ENCODE measurements around the gene CARTPT.

Gene CARTPT

GRCh38 chr5:71719063-71719964, at the start of gene CARTPT:
Gene CARTPT, plus strand, starts transcription at chr5:71719275. Its CDS starts 19 bp downstream, at chr5:71719294.
- Mint-ChIP-seq H3K9me3 (no peaks in the 10 kb centered on the region), H3K27ac (ENCODE audit: low read depth) (no peak within 1 kb of the TSS), H3K4me3 (no peak within 1 kb of the TSS), H3K36me3 (ENCODE audit: insufficient read depth) (peaks cover 3% of the 10 kb centered on the region), H3K4me1 (no peaks in the 10 kb centered on the region), H3K27me3 (peaks cover 89% of the 10 kb centered on the region)
- no peak for DNase-seq (ENCODE audit: low spot score in 2 of 2)
- no peak for ATAC-seq (replicated peaks; ENCODE audit: extremely low read depth, poor library complexity, severe bottlenecking)

- Mint-ChIP-seq H3K4me3 (no peak overlapping the region), H3K27me3 (peaks cover 74% of the 10 kb centered on the region), H3K9me3 (no peaks in the 10 kb centered on the region), H3K4me1 (no peaks in the 10 kb centered on the region), H3K36me3 (ENCODE audit: insufficient read depth) (peaks cover 1% of the 10 kb centered on the region), H3K27ac (ENCODE audit: low read depth) (no peak overlapping the region)
- ATAC-seq (replicated peaks; ENCODE audit: extremely low read depth, poor library complexity, severe bottlenecking) = no peak
- no peak for DNase-seq (ENCODE audit: low spot score in 2 of 2)
Measured at GRCh38 chr5:71677977-71678376, 41.1 kb upstream of the CARTPT start.

DNA sequence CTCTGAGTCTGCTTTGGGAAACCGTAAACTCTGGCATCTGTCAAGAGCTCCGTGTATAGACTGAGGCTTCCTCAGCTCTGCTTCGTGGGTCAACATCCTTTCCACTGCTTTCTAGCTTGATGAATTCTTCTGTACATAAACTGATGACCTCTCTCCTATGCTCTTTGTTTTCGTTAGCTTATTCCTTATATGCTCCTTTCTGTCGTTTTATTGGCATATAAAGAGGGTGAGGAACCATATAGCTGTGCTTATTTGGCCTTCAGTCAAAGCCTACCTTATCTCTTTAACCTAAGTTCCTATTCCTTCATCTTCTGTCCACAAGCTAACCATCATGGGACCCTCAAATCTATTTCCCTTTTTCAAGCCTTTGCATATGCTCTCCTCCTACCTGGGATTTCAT, 39.4 kb upstream of the CARTPT start:
- Mint-ChIP-seq H3K27ac (ENCODE audit: low read depth) (no peak overlapping the region), H3K27me3 (peaks cover 76% of the 10 kb centered on the region), H3K36me3 (ENCODE audit: insufficient read depth) (no peaks in the 10 kb centered on the region), H3K4me1 (no peaks in the 10 kb centered on the region), H3K9me3 (no peaks in the 10 kb centered on the region), H3K4me3 (no peak overlapping the region)
- no peak for DNase-seq (ENCODE audit: low spot score in 2 of 2)
- ATAC-seq (replicated peaks; ENCODE audit: extremely low read depth, poor library complexity, severe bottlenecking) = no peak

- Mint-ChIP-seq H3K4me1 (no peaks in the 10 kb centered on the region), H3K27me3 (peaks cover 76% of the 10 kb centered on the region), H3K4me3 (no peak overlapping the region), H3K9me3 (peaks cover 4% of the 10 kb centered on the region), H3K36me3 (ENCODE audit: insufficient read depth) (no peaks in the 10 kb centered on the region), H3K27ac (ENCODE audit: low read depth) (no peak overlapping the region)
- no peak for DNase-seq (ENCODE audit: low spot score in 2 of 2)
- no peak for ATAC-seq (replicated peaks; ENCODE audit: extremely low read depth, poor library complexity, severe bottlenecking)
Measured at GRCh38 chr5:71680510-71680909, 38.6 kb upstream of the CARTPT start.

GRCh38 chr5:71681296-71681695, 37.8 kb upstream of the CARTPT start:
- Mint-ChIP-seq H3K9me3 (peaks cover 4% of the 10 kb centered on the region), H3K4me1 (no peaks in the 10 kb centered on the region), H3K4me3 (no peak overlapping the region), H3K27ac (ENCODE audit: low read depth) (no peak overlapping the region), H3K27me3 (peaks cover 76% of the 10 kb centered on the region), H3K36me3 (ENCODE audit: insufficient read depth) (no peaks in the 10 kb centered on the region)
- ATAC-seq (replicated peaks; ENCODE audit: extremely low read depth, poor library complexity, severe bottlenecking) (no peak), DNase-seq (ENCODE audit: low spot score in 2 of 2) (no peak)

- Mint-ChIP-seq H3K27me3 (peaks cover 80% of the 10 kb centered on the region), H3K4me3 (no peak overlapping the region), H3K4me1 (no peaks in the 10 kb centered on the region), H3K36me3 (ENCODE audit: insufficient read depth) (peaks cover 2% of the 10 kb centered on the region), H3K27ac (ENCODE audit: low read depth) (no peak overlapping the region), H3K9me3 (peaks cover 4% of the 10 kb centered on the region)
- no peak for DNase-seq (ENCODE audit: low spot score in 2 of 2)
- ATAC-seq (replicated peaks; ENCODE audit: extremely low read depth, poor library complexity, severe bottlenecking) = no peak
Measured at GRCh38 chr5:71684309-71684708, 34.8 kb upstream of the CARTPT start.

DNA sequence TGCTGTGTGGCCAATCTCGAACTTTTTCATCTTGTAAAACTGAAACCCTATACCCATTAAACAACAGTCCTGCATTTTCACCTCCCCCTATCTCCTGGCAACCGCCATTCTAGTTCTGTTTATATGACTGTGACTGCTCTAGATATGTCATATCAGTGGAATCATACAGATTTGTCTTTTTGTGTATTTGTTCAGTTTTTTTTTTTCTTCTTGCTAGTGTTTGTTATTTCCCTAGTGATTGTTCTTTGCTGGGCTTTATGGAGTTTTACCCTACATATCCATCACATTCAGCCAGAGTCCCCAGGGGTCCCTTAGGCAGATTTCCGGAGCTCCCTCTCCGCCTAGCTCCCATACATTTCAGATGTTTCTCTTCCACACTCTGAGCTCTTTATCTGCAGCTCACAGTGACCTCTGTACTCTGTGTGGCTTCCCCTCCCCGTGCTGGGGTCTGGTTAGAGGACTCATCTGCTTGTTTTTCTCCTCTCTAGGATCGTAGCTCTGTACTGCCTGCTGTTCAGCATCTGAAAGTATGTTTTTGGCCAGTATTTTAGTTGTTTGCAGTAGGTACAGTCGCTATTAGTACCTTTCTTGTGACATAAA, 25.1 kb upstream of the CARTPT start:
- peaks cover 6% of the 10 kb centered on the region for H3K4me1 Mint-ChIP-seq
- H3K4me3 Mint-ChIP-seq = no peak overlapping the region
- peaks cover 14% of the 10 kb centered on the region for H3K27me3 Mint-ChIP-seq
- ATAC-seq (replicated peaks; ENCODE audit: extremely low read depth, poor library complexity, severe bottlenecking) = no peak
- DNase-seq (ENCODE audit: low spot score in 2 of 2) = no peak
- H3K36me3 Mint-ChIP-seq (ENCODE audit: insufficient read depth) = peaks cover 2% of the 10 kb centered on the region
- H3K27ac Mint-ChIP-seq (ENCODE audit: low read depth) = no peak overlapping the region
- H3K9me3 Mint-ChIP-seq = peaks cover 5% of the 10 kb centered on the region

DNA sequence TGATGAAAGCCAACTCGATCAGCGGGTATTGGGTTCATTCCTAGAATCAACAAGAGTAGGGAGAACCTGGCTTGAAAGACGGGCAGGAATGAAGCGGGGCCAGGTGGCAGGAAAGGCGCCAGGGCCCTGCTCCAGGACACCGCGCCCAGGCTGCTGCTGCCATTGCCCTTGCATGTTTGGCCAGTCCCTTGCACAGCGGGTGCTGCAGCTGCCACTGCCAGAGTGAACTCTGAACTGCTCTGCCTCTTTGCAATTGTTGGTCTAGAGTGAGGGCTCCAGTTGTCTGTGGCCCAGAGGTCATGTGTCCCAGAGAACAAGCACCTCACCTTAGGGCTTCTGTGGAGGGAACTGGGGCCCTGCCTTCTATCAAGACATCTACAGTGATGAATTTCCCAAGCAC, 24.0 kb upstream of the CARTPT start:
- Mint-ChIP-seq H3K9me3 (peaks cover 5% of the 10 kb centered on the region), H3K27me3 (peaks cover 13% of the 10 kb centered on the region), H3K4me1 (peaks cover 6% of the 10 kb centered on the region), H3K36me3 (ENCODE audit: insufficient read depth) (peaks cover 2% of the 10 kb centered on the region), H3K27ac (ENCODE audit: low read depth) (no peak overlapping the region), H3K4me3 (no peak overlapping the region)
- no peak for DNase-seq (ENCODE audit: low spot score in 2 of 2)
- ATAC-seq (replicated peaks; ENCODE audit: extremely low read depth, poor library complexity, severe bottlenecking) = no peak

GRCh38 chr5:71695595-71695994, 23.5 kb upstream of the CARTPT start:
- no peak for ATAC-seq (replicated peaks; ENCODE audit: extremely low read depth, poor library complexity, severe bottlenecking)
- peaks cover 2% of the 10 kb centered on the region for H3K36me3 Mint-ChIP-seq (ENCODE audit: insufficient read depth)
- peaks cover 13% of the 10 kb centered on the region for H3K27me3 Mint-ChIP-seq
- DNase-seq (ENCODE audit: low spot score in 2 of 2) = no peak
- H3K9me3 Mint-ChIP-seq = peaks cover 5% of the 10 kb centered on the region
- H3K4me3 Mint-ChIP-seq = no peak overlapping the region
- H3K27ac Mint-ChIP-seq (ENCODE audit: low read depth) = no peak overlapping the region
- peaks cover 6% of the 10 kb centered on the region for H3K4me1 Mint-ChIP-seq

GRCh38 chr5:71697967-71698366, 21.1 kb upstream of the CARTPT start:
- Mint-ChIP-seq H3K27me3 (peaks cover 20% of the 10 kb centered on the region), H3K4me3 (no peak overlapping the region), H3K27ac (ENCODE audit: low read depth) (no peak overlapping the region), H3K36me3 (ENCODE audit: insufficient read depth) (no peaks in the 10 kb centered on the region), H3K4me1 (peaks cover 6% of the 10 kb centered on the region), H3K9me3 (peaks cover 5% of the 10 kb centered on the region)
- DNase-seq (ENCODE audit: low spot score in 2 of 2) (no peak), ATAC-seq (replicated peaks; ENCODE audit: extremely low read depth, poor library complexity, severe bottlenecking) (no peak)

DNA sequence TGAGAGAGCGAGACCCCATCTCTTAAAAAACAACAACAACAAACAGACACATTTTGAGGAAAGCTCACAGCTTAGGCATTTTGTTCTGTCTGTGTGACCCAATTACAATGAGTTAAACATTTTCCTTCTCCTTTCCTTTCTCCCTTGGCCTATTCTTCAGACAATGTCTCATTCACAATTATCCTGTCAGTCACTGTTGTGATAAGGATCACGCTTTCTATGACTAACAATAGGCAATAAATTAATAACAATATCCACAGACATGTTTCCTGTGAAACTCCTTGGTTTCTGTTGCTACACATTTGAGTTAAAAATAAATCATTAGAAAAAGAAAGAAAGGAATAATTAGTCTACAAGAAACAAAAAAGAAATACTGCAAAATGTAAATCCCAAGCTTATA, 19.8 kb upstream of the CARTPT start:
- peaks cover 26% of the 10 kb centered on the region for H3K27me3 Mint-ChIP-seq
- DNase-seq (ENCODE audit: low spot score in 2 of 2) = no peak

GRCh38 chr5:71699751-71700150, 19.3 kb upstream of the CARTPT start:
- Mint-ChIP-seq H3K27me3 (peaks cover 23% of the 10 kb centered on the region), H3K4me1 (peaks cover 6% of the 10 kb centered on the region), H3K36me3 (ENCODE audit: insufficient read depth) (no peaks in the 10 kb centered on the region), H3K9me3 (peaks cover 5% of the 10 kb centered on the region), H3K4me3 (no peak overlapping the region), H3K27ac (ENCODE audit: low read depth) (no peak overlapping the region)
- DNase-seq (ENCODE audit: low spot score in 2 of 2) (no peak), ATAC-seq (replicated peaks; ENCODE audit: extremely low read depth, poor library complexity, severe bottlenecking) (no peak)

More for the DNA sequence above, 19.8 kb upstream of the CARTPT start:
- no peak overlapping the region for H3K4me3 Mint-ChIP-seq
- H3K4me1 Mint-ChIP-seq = peaks cover 6% of the 10 kb centered on the region
- no peak overlapping the region for H3K27ac Mint-ChIP-seq (ENCODE audit: low read depth)
- H3K9me3 Mint-ChIP-seq = peaks cover 5% of the 10 kb centered on the region
- no peak for ATAC-seq (replicated peaks; ENCODE audit: extremely low read depth, poor library complexity, severe bottlenecking)
- no peaks in the 10 kb centered on the region for H3K36me3 Mint-ChIP-seq (ENCODE audit: insufficient read depth)

GRCh38 chr5:71700803-71701202, 18.3 kb upstream of the CARTPT start:
- no peak for ATAC-seq (replicated peaks; ENCODE audit: extremely low read depth, poor library complexity, severe bottlenecking)
- peaks cover 6% of the 10 kb centered on the region for H3K4me1 Mint-ChIP-seq
- no peak overlapping the region for H3K27ac Mint-ChIP-seq (ENCODE audit: low read depth)
- no peak overlapping the region for H3K4me3 Mint-ChIP-seq
- H3K36me3 Mint-ChIP-seq (ENCODE audit: insufficient read depth) = no peaks in the 10 kb centered on the region
- DNase-seq (ENCODE audit: low spot score in 2 of 2) = no peak
- peaks cover 22% of the 10 kb centered on the region for H3K27me3 Mint-ChIP-seq
- peaks cover 5% of the 10 kb centered on the region for H3K9me3 Mint-ChIP-seq

Measured in central memory CD8-positive, alpha-beta T cell (primary cell).